Mesenteric fat pad (tissue), 1 donor: ENCODE data around the gene GPHA2. TPM values are rescaled to one million over a fixed set of nuclear protein-coding genes. Genes with fewer than 3 reads are reported as not detected.

Experiments used
- DNase-seq: peaks from one replicate; pipeline ENCODE4 v3.0.0-alpha.2; 2020; ENCODE audit warnings: low spot score
- total RNA-seq: library from RNA; stranded (reverse); fragmentation: NEBNext Ultra II Directional; extraction: Animal tissue kit (Norgen Biotek cat#: 25700); gene quantifications from one replicate; pipeline ENCODE4 v1.2.1, GENCODE V29; 2021
- donor health status: DM: yes; HTN: yes; CAD: no.

Gene GPHA2
- total RNA-seq, 1 donor from 2014 or later: not detected

DNA sequence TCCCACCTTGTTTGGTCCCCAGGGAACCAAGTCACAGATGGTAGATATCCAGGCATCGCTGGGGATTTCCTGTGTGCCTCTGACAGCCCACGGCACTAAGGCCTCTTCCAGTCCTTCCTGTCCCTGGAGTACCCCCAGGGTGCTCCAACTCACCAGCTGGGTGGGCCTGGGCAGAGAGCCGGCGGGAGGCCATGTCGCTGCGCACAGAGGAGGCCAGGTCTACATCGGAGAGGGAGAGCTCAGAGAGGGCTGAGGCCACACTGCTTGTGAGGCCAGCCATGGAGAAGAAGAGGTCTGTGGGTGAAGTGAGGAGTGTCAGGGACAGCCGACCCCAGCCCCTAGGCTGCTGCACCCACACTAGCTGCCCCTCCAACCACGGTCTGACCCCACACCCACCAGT is 24.0 kb downstream of the GPHA2 start:
- no peak for DNase-seq

DNA sequence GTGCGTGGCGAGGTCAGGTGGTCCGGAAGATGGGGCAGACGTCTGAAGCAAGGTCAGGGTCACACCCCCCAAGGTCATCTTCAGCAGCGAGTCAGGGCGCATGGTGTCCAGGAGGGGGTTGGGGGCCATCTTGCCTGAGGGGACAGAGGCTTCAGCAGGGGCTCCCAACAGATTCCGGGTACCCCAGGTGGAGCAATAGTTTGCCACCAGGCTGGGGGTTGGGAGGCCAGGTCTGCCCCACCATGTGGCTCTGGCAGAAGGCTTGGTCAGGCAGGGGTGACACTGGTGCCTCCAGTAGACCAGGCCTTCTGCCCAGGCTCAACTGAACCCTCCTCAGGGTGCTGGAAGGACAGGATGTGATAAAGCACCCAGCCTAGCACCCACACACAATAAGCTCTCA is 24.6 kb downstream of the GPHA2 start:
- DNase-seq: no peak

- no peak for DNase-seq
Observed at GRCh38 chr11:64910451-64911093, 25.1 kb downstream of the GPHA2 start.

DNA sequence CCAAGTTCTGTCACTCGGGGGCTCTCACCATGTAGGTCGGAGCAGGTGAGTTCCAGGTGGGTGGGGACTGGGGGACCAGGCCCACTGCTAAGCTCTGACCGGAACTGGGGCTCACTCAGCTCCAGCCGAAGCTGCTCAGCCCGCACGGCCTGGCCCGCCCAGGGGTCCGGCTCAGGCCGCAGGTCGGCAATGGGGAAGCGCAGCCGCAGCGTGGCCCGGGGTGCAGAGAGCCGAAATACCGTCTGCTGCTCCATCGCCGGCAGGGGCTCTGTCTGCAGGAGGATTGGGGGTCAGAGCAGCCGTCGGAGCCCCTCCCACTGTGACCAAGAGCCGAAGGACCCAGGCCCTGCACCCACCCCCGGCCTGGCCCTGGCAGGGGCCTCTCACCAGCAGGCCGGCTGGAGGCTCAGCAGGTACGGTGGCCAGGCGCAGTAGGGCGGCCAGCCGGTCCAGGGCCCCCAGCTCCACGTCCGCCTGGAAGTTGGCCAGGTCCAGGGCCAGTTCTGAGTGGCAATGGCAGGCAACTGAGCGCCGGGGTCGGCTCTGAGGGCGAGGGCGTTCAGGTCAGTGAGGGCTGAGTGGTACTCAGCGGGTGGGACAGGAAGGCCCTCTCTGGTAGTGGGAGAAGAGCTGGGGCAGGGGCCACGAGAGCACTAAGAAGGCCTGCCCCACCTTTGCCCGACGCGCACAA is 25.9 kb downstream of the GPHA2 start:
- DNase-seq: no peak

DNA sequence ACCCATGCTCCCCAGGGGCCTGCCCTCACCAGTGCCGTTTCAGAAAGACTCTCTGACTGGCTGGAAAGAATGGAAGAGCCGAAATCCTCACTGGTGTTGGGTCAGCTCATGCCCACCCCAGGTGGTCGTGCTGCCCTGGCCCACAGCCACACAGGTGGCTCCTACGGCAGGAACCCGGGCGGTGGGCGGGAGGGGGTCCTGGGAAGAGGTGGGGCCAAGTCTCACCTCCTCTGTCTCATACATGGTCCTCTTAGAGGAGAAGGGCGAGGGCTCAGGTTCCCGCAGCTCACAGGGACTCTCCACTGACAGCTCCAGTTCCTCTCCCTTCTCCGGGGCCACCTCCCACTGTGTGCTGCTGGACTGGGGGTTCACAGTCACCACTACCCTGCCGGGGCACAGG is 26.9 kb downstream of the GPHA2 start:
- no peak for DNase-seq

DNA sequence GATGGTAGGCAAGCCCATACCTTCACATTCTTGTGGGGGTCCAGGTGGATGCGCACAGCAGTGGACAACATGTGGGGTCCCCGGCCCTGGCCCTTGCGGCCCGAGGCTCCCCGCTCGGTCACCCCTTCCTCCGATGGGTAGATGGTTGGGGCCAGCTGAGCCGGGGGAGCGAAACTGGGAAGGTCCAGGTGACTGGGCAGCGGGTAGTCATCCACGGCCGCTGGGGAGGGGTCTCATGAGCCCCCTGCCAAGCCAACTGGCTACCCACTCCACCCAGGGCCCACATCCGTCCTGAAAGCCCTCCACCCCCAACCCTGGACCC is 29.4 kb downstream of the GPHA2 start:
- no peak for DNase-seq

DNA sequence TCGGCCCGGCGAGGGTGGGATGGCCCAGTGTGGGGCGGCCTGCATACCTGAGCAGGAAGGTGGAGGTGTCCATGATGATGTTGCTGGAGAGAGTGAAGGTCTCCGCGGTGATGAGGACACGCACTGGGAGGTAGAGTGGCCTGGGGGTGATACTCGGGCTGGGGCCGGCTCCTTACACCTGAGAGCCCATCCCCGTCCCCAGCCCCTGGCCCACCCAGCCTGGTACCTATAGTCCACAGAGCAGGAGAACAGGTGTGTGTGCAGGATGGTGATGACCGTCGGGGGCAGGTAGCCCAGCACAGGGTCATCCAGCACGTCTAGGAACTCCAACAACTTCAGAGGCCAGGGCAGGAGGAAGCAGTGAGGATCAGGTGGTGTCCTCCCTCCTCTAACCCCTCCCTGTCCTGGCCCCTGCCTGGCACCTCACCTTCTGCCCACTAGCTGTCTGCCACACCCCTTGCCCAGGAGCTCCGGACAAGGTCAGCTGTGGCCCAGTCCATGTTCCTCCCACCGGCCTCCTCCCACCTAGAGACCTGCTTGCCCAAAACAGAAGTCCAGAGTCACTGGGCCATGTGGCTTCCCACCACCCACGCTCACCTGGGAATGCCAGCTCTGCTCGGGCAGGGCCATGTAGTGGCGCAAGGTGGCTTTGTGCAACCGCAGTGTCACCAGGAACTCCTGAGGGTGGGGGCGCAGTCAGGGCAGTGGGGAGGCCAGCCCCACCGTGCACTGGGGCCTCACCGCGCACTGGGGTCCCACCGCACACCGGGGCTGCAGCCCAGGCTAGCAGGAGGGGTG is 30.0 kb downstream of the GPHA2 start:
- no peak for DNase-seq

DNA sequence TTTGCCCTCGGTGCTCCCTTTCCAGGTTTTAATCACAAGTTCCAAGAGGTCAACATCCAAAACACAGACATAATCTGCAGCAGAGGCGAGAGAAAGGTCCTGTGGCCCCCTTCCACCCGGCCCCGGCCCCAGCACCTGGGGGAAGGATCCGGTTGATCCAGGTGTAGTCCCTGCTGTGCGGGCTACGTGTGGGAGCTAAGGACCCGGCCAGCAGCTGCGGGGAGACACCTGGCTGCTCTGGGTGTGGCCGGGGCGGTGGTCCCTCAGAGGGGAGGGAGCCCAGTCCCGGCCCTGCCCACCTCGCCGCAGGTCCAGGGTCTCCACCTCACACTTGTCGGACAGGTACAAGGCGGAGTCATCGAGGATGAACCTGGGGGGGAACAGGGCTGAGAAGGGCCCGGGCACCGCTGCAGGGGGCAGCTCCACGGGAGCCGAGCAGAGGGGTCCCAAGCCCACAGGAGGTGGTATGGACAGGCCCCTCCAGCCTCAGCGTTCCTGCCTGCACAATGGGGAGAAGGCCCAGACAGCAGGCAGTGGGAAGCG is 32.3 kb downstream of the GPHA2 start:
- no peak for DNase-seq

DNA sequence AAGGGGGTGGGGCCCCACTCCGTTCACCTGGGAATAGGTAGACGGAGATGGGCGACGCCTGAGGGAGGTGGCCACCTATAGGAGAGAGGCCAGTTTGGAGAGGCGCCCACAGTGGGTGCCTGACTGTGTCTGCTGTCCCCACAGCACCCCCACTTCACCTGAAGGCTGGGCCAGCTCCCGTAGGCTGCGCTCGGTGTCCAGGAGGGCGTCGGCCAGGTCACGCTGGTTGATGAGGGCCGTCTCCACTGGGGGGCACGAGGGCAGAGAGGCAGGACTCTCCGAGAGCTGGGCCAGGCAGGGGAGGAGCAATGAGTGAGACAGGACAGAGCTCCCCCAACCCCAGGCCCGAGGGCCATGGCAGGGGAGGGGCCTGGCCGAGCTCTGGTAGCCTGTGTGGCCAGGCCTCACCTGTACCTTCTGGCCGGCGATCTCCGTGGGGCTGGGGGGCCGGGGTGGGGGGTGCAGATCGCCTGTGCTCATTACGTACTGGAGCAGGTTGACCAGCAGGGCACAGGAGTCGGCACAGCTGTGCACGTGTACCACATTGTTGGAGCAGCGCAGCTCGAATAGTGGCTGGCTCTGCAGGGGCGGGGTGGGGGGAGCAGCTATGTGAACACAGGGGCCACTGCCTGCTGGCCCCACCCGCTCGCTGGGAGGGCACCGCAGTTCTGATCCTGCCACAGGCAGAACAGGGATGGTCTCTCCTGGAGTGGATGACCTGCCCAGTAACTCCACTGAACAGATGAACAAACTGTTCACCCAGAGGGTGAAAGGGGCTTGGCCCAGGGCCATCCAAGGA is 33.4 kb downstream of the GPHA2 start:
- no peak for DNase-seq

GRCh38 chr11:64900774-64901173 is 34.9 kb downstream of the GPHA2 start:
- no peak for DNase-seq

DNA sequence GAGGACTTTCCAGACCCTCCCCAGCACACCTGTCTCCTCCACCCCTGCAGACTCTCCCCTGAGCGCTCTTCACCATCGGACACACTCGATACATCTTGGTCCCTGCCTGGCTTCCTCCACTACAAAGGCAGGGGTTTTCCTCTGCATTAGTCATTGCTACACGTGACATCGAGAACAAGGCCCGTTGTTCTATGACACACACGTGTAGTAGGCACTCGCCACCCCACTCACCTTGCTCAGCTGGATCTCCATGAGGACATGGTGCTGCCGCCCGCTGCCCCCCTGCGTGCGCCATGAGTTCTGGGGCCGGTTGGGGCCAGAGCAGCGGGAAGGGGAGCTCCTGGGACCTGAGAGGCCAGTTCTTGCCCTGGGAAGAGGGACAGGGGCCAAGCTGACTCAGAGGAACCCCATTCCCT is 35.4 kb downstream of the GPHA2 start:
- DNase-seq: no peak

GRCh38 chr11:64898541-64898940 is 37.2 kb downstream of the GPHA2 start:
- DNase-seq: no peak

GRCh38 chr11:64898076-64898445 is 37.6 kb downstream of the GPHA2 start:
- no peak for DNase-seq

DNA sequence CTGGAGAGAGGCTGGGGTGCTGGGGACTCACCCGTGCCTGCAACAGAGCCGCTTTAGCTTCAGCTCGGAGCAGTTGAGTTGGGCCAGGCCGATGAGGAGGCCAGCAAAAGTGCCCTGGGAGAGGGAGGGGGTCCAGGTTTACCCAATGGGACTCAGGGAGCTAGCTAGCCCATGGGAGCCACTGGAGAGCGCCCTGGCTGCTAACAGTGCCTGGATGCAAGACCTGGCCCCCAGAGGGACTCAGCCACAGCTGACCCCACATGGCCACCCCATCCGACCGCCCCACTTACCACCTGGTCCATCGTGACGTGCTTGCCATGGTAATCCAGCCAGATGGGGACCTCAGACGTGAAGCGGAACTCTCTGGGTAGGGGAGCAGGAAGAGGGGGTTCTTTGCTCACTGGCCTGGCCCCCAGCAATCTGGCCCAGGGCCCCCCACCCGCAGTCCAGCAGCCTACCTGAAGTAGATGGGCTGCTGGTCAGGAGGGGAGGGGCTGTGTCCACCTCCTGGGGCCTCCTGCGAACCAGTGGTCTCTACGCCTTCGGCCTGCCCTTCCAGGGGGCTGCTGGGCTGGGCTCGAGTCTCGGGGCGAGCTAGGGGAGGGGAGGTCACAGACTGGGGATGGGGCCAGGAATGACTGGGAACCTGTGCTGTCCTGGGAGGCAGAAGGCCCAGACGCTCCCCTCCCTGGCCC is 38.2 kb downstream of the GPHA2 start:
- DNase-seq: no peak

GRCh38 chr11:64896448-64897022 is 39.2 kb downstream of the GPHA2 start:
- DNase-seq: no peak

GRCh38 chr11:64894812-64895452 is 40.8 kb downstream of the GPHA2 start:
- no peak for DNase-seq

DNA sequence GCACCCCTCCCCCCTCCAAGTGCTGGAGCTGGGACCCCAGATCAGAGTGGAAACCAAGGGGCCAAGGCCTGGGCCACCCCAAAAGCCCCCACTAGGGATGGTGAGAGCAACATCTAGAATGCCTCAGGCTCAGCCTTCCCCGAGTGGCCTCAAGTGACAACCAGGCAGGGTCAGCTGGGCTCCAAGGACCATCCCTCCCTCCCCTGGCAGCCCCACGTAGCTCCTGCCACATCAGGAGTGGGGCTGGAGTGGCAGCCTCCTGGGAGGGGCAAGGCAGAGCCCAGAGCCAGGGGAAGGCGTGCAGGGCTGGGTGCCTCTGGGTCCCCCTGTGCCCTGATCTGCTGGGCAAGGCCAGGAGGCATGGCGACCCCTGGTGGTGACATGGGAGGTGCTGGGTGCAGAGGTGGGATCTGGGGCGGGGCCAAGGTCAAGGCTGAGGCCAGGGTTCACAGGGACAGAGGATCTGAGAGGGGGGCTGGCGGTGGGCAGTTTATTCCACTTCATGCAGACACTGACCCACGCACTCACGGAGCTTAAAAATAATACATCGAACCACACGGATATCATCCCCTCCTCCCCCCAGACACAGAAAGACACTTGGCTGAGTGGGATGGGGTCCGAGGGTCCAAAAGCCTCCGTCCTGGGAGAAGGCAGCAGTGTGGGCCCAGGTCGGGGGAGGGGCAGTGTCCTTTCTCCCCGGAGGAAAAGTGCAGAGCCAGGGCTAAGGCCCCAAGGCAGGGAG is 41.5 kb downstream of the GPHA2 start:
- DNase-seq: peak; percentile 96

- no peak for DNase-seq
Observed at GRCh38 chr11:64893194-64894069, 42.3 kb downstream of the GPHA2 start.
